LNCAP (cell line): ENCODE results near the gene TENM4.

ENCODE experiments used
- TF ChIP-seq, protein P1 (sequence below): fragments of 450-650 bp; IDR thresholded peaks from 2 replicates; pipeline ENCODE4 v1.5.1; 2017; ENCODE audit warnings: mild to moderate bottlenecking

The TENM4 gene

DNA sequence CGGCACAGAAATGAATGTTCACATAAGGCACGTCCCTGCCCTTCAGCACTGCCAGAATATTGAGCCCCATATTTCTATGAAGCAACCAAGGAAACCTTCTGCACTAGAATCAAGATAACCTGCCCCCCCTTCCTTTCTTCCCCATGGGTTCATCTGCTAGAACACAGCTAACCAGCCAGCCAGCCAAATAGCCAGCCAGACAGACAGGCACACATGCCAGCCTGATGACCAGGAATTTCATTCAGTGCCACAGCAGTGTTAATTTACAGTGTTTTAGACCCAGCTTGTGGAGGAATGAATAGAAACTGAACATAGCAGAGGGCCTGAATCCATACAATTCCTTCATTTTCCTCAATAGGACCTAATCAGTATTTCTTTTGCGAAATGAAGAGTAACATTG is 57.0 kb downstream of the TENM4 start:
- TF ChIP-seq, protein P1, sequence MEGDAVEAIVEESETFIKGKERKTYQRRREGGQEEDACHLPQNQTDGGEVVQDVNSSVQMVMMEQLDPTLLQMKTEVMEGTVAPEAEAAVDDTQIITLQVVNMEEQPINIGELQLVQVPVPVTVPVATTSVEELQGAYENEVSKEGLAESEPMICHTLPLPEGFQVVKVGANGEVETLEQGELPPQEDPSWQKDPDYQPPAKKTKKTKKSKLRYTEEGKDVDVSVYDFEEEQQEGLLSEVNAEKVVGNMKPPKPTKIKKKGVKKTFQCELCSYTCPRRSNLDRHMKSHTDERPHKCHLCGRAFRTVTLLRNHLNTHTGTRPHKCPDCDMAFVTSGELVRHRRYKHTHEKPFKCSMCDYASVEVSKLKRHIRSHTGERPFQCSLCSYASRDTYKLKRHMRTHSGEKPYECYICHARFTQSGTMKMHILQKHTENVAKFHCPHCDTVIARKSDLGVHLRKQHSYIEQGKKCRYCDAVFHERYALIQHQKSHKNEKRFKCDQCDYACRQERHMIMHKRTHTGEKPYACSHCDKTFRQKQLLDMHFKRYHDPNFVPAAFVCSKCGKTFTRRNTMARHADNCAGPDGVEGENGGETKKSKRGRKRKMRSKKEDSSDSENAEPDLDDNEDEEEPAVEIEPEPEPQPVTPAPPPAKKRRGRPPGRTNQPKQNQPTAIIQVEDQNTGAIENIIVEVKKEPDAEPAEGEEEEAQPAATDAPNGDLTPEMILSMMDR, result no peak

DNA sequence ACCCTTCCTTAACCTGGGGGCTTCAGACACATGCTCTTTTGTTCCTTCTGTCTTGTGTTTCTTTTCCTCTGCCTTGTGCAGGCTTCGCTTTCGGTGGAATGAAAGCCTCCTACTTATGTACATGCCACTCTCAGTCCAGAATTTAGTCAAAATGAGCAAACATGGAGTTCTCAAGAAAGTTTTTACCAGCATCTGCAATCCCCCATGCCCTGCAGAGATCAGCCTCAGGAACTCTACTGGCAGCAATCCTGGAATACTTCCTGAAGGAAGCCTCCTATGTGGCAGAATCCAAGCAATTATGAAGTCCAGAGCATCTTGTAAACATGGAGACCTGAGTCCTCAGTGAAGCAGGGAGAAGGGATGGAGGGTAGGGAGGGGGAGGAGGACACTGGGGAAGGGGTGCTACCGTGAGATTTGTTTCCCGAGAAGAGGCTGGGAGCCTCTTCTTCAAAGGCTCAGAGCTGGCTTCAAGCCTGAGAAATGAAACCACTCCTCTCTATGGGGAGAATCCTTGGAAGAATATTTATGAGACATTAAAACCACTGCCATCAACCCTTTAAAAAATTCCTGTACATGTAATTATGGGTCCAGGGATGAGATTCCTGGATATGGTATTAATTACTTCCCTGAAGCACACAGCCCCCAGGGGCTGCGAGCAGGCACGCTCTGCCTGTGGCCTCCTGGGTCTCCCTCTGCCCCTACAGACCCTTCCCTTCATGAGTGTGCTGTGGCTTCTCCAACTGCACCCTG is 58.4 kb downstream of the TENM4 start:
- TF ChIP-seq, protein P1, result no peak

DNA sequence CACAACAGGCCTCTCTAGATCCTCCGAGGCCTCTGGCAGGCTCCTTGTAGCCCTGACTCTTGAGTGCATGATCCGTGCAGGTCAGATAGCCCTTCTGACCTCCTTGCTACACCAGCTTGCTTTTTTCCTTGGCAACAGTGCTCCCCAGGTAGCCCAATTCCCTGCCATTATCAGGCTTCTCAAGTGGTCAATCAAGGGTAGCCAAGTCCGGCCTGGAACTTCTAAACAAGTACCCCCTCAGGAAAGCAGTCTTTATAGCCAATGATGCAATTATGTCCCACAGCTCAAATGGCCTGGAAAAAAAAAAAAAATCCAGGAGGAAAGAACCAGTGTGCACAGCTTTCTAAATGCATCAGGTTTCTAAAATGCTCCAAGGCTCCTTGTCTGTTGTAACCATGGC is 59.8 kb downstream of the TENM4 start:
- TF ChIP-seq, protein P1, result no peak

DNA sequence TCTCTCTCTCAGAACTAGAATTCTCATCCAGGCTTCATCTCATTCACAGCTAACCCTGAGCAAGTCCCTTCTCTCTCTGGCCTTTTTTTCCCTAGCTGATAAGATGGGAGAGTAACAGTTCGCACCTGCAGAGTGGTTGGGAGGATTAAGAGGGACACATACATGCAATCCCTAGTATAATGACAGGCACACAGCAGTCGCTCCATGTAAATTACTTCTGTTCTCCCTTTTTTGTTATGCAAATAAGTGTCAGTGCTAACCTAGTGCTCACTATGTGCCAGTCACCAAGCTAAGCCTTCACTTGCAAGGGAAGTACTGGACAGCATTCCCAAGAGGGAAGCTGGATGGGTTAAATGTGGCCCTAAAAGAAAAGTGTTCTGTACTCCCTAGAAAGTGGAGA is 63.4 kb downstream of the TENM4 start:
- TF ChIP-seq, protein P1, result no peak

DNA sequence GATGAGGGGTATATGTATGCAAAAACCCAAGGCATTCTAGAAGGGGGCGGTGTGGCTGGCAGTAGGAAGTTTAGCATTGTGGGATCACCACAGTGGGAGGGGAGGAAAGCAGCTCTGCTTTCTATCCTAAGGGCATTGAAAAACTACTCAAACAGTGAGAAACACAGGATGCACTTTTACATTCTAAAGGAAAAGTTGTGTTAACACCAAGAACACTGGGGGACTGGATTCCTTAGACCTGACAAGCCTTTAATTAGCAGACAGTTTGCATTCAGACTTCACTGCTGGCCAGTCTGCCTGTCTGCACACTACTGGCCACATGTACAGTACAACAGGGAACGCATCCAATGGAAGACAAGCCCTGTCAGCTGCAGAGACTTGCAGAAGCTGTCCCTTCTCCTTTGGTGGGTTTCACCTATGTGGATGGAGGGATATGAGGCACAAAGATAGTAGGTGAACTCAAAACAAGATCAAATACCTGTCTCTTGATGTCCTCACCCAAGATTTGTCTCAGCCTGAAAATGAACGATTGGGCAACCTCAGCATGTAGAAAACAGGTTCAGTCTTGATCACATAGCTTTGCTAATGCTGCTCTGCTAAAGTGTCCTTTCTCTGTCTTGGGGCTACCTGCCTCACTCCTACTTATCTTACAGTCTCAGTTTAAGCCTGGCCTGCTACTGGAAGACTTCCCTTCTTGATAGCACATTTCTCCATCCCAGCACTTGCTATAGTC is 64.8 kb downstream of the TENM4 start:
- TF ChIP-seq, protein P1, result no peak

DNA sequence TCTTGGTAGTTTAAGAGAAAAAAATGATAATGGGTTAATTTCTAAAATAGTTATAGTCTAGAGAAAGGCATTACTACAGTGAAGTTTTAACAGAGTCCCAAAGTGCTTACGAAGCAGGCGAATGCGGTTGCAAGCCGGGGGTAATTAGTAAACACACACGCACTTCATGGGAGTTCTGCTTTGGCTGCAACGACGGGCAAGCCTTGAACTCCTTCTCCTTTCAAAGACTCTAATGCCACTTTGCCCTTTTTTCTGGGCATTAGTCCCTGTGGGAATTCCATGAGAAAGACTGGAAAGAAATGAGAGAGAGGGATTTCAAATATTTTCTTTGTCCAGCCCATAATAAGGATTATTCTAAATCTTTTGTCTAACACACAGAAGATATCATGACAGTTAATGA is 66.1 kb downstream of the TENM4 start:
- TF ChIP-seq, protein P1, result no peak

DNA sequence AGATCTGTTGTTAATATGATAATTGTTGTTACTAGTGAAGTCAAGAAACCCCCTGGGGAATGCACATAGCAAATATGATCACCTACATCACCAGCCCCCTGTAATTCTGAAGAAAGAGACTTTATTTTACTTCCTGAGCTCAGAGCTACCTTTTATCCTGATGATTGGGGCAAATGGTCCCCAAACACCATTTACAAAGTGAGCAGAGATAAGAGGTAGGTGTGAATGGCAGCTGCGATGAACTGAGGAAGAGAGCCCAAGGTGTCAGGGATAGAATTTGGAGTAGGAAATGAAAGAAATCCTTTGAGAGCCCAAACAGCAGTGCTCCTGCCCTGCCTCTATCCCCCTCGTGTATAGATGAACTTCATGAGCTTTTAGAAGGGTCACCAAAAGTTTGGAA is 69.1 kb downstream of the TENM4 start:
- TF ChIP-seq, protein P1, result no peak
